ENCODE data around the gene NMRK2.
"Not testable (repeated sequence)": the region's sequence is repeated elsewhere in the genome, so short reads cannot be mapped to it uniquely, and the experiment has no call there.

The NMRK2 gene

GRCh38 chr19:3932931-3933810 is at the start of gene NMRK2:
TSS of gene NMRK2 (plus strand) at chr19:3933069. CDS start at chr19:3933672, 603 bp downstream.
- no peak for DNase-seq

GRCh38 chr19:3890591-3890990 is 42.3 kb upstream of the NMRK2 start:
- DNase-seq: no peak

GRCh38 chr19:3893509-3894179 is 39.2 kb upstream of the NMRK2 start:
- DNase-seq: no peak

- DNase-seq: not testable (repeated sequence)
Measured at GRCh38 chr19:3894959-3895358, 37.9 kb upstream of the NMRK2 start.

GRCh38 chr19:3895788-3896187 is 37.1 kb upstream of the NMRK2 start:
- DNase-seq: no peak

GRCh38 chr19:3897936-3898335 is 34.9 kb upstream of the NMRK2 start:
- no peak for DNase-seq

GRCh38 chr19:3898426-3898825 is 34.4 kb upstream of the NMRK2 start:
- DNase-seq: no peak

GRCh38 chr19:3899531-3900294 is 33.2 kb upstream of the NMRK2 start:
- DNase-seq: no peak

GRCh38 chr19:3902317-3902973 is 30.4 kb upstream of the NMRK2 start:
- DNase-seq: no peak

GRCh38 chr19:3904233-3904632 is 28.6 kb upstream of the NMRK2 start:
- DNase-seq: no peak

- DNase-seq: no peak
Measured at GRCh38 chr19:3907626-3908265, 25.1 kb upstream of the NMRK2 start.

GRCh38 chr19:3908266-3909054 is 24.4 kb upstream of the NMRK2 start:
- DNase-seq: no peak

GRCh38 chr19:3910105-3910504 is 22.8 kb upstream of the NMRK2 start:
- no peak for DNase-seq

GRCh38 chr19:3914199-3914598 is 18.7 kb upstream of the NMRK2 start:
- DNase-seq: no peak

- DNase-seq: no peak
Measured at GRCh38 chr19:3916033-3916432, 16.8 kb upstream of the NMRK2 start.

- DNase-seq: no peak
Measured at GRCh38 chr19:3919793-3920192, 13.1 kb upstream of the NMRK2 start.

- DNase-seq: no peak
Measured at GRCh38 chr19:3923096-3923758, 9.6 kb upstream of the NMRK2 start.

GRCh38 chr19:3923912-3924311 is 9.0 kb upstream of the NMRK2 start:
- DNase-seq: no peak

GRCh38 chr19:3931041-3931440 is 1.8 kb upstream of the NMRK2 start:
- no peak for DNase-seq

- no peak for DNase-seq
Measured at GRCh38 chr19:3936506-3937442, 3.9 kb downstream of the NMRK2 start.
